ENCODE data around the gene MCF2L.
"Not testable (repeated sequence)": the region's sequence is repeated elsewhere in the genome, so short reads cannot be mapped to it uniquely, and the experiment has no call there.

MCF2L gene

GRCh38 chr13:113028336-113029060, 59.5 kb downstream of the MCF2L start:
- in situ Hi-C loops (cut with MboI; ENCODE audit: low sequenced_read_pairs), result no loop called here

DNA sequence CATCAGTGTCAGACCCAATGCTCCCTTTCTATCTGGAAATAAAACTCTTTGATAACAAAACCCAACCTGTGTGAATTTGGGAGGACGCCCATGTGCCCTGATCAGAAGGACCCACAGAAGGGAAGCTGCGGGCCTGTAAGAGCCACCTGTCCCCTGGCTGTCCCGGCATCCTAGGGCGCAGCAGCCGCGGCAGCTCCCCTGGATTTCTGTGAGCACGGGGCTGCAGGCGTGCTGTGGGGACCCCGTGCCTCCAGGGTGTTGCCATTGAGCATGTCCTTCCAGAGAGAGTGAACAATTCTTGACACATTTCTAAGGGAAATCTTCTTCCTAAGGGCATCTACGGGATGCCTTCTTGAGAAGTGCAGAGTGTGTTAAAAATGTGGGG, 60.0 kb downstream of the MCF2L start:
- in situ Hi-C loops (cut with MboI; ENCODE audit: low sequenced_read_pairs), result no loop called here

- in situ Hi-C loops (cut with MboI; ENCODE audit: low sequenced_read_pairs), result no loop called here
Observed at GRCh38 chr13:113029487-113030258, 60.7 kb downstream of the MCF2L start.

- in situ Hi-C loops (cut with MboI; ENCODE audit: low sequenced_read_pairs), result not testable (repeated sequence)
Observed at GRCh38 chr13:113030259-113030640, 61.2 kb downstream of the MCF2L start.

DNA sequence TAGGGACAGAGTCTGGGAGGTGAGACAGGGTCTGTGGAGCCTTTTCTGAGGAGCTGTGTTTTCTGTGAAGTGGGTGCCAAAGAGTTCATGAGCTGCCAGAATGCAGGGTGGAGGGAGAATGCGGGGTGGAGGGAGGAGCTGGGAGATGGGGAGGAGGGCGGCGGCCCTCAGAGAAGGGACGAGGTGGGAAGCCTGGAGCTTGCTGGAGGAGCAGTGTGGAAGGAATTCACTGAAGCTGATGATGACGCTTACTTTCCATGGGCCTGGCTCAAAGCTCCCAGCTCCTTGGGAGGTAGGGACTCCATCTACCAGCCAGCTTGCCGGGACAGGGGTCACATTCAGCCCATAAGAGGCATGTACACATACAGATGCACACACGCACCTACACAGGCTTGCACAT, 62.5 kb downstream of the MCF2L start:
- in situ Hi-C loops (cut with MboI; ENCODE audit: low sequenced_read_pairs), result no loop called here

DNA sequence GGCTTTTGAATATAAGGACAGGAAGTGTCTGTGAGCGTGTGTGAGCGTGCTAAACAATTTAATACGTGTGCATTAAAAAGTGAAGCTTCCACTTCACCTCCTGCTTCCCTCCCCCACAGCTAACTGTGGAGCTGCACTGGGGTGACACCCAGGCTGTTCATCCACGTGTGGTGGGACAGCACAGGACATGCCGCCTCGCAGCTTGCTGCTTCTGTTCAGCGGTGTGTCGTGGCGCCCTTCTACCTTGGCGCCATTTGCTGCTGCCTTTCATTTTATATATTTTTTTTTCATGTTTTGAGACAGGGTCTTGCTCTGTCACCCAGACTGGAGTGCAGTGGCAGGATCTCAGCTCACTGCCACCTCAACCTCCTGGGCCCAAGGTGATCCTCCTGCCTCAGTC, 63.3 kb downstream of the MCF2L start:
- in situ Hi-C loops (cut with MboI; ENCODE audit: low sequenced_read_pairs), result no loop called here

DNA sequence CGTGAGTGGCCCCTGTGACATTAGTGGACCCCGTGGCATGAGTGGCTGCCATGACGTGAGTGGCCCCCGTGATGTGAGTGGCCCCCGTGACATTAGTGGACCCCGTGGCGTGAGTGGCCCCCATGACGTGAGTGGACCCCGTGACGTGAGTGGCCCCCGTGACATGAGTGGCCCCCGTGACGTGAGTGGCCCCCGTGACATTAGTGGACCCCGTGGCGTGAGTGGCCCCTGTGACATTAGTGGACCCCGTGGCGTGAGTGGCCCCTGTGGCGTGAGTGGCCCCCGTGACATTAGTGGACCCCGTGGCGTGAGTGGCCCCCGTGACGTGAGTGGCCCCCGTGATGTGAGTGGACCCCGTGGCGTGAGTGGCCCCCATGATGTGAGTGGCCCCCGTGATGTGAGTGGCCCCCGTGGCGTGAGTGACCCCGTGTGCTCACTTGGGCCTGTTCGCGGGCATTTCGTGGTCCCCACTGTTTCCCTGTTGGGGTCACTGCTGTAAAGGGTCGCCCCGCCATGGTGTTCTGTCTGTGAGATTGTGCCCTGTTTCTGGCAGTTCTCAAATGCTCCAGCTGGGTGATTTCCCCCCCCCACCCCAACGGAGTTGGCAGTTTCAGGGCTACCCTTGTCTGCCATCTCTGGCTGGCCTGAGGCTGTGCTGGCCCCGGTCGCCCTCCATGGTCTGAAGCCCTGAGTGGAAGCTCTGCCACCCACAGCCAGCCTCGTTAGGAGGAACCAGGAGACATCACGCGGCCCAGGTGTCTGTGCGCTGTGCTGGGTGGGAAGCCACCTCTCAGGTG, 64.2 kb downstream of the MCF2L start:
- in situ Hi-C loops (cut with MboI; ENCODE audit: low sequenced_read_pairs), result no loop called here

- in situ Hi-C loops (cut with MboI; ENCODE audit: low sequenced_read_pairs), result no loop called here
Observed at GRCh38 chr13:113034451-113035212, 65.6 kb downstream of the MCF2L start.

GRCh38 chr13:113035213-113035800, 66.3 kb downstream of the MCF2L start:
- in situ Hi-C loops (cut with MboI; ENCODE audit: low sequenced_read_pairs), result no loop called here

GRCh38 chr13:113036401-113036800, 67.4 kb downstream of the MCF2L start:
- in situ Hi-C loops (cut with MboI; ENCODE audit: low sequenced_read_pairs), result no loop called here

DNA sequence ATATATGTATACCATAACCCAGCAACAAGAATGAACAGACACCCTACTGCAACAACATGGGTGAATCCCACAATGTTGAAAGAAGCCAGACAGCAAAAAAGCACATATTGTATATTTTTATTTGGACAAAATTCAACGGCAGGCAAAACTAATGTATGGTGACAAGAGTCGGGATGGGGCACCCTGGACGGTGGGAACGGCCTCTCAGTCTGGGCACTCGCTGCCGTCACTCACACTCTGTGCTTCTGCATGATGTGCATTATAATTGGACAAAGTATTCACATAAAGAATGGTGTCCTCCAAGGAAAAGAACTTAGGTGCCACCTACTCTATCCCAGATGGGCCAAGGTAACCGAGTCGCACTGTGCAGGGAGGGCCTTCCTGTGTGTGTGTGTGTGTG, 71.0 kb downstream of the MCF2L start:
- in situ Hi-C loops (cut with MboI; ENCODE audit: low sequenced_read_pairs), result no loop called here

DNA sequence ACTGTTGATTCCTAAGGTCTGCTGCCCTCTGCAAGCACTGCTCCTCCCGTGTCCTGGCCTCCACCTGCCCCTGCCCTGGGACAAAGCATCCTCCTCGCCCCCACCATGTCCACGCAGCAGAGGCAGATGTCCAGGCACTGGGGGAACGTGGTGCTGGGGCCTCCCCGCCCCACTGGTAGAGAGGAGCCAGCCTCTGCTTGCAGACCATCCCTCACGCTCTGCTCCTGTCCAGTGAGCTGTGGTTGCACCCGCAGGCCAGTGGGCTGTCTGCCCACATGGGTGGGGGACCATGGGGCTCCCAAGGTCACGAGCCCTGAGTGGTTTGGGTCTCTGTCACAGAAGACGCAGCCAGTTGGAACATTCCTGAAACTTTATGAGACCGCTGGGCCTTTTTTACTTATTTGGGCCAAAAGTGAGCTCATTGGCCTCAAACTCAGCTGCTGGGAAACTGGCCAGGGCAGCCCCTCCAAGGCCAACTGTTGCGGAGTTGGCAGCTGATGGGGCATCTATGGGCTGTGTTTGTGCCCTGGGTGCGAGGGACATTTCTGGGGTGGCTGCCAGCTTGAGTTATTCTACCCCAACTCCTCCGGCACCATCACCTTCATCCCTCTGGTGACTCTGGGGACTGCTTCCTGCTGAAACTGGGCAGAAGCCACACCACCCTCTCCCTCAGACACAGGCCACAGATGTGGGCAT, 71.7 kb downstream of the MCF2L start:
- in situ Hi-C loops (cut with MboI; ENCODE audit: low sequenced_read_pairs), result no loop called here

GRCh38 chr13:113041293-113041690, 72.3 kb downstream of the MCF2L start:
- in situ Hi-C loops (cut with MboI; ENCODE audit: low sequenced_read_pairs), result no loop called here

GRCh38 chr13:113041896-113042295, 72.9 kb downstream of the MCF2L start:
- in situ Hi-C loops (cut with MboI; ENCODE audit: low sequenced_read_pairs), result no loop called here

DNA sequence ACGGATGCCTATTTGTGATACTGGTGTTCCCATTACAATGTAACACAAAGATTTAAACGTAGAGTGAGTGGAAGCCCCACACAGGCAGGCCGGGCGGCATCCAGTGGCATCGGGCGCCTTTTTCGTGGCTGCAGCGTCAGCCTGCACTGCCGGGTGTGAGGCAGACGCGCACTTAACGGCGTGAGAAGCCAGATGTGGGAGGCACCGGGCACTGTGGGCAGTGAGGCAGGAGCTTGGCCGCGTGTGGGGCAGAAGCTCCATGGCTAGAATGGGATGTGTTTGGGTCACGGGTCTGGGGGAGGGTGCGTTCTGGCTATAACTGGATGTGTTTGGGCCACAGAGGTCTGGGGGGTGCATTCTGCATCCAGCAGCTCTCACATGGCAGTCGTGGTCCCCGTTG, 73.4 kb downstream of the MCF2L start:
- in situ Hi-C loops (cut with MboI; ENCODE audit: low sequenced_read_pairs), result no loop called here

- in situ Hi-C loops (cut with MboI; ENCODE audit: low sequenced_read_pairs), result no loop called here
Observed at GRCh38 chr13:113043001-113043630, 74.1 kb downstream of the MCF2L start.

GRCh38 chr13:113043931-113044330, 74.9 kb downstream of the MCF2L start:
- in situ Hi-C loops (cut with MboI; ENCODE audit: low sequenced_read_pairs), result no loop called here

DNA sequence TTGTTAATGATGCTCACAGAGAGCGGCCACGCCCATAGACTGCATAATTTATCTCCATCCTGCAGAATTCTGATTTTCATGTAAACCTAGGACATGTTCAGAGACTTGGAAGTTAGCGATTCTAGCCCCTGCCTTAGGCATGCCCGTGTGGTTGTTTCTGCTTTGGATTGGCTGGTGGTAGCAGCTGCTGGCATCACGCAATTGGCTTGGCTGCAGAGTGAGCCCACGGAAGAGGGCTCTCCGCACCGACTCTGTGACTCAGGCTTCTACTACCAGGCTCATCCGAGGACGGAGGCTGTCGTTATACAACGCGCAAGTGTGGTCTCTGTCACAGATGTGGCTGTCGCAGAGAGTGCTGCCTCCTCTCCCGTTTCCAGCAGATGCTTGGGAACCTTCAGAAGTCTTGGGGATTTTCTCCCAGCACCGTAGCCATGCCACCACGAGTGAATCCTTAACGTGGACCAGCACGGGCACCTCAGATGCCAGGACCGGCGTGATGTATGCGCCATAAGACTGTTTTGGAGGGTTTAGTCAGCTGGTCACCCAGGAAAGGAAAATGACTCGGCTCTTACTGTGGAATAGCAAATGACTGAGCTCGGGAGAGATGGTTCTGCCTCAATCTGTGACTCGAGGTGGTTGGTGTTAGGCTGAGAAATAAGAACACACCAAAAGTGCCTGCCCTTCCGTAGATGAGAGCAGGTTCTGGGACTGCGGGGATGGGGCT, 75.5 kb downstream of the MCF2L start:
- in situ Hi-C loops (cut with MboI; ENCODE audit: low sequenced_read_pairs), result no loop called here
